GM19025 (cell line): ENCODE results near the gene NDC1.
"Not testable (repeated sequence)": the region's sequence is repeated elsewhere in the genome, so short reads cannot be mapped to it uniquely, and the experiment has no call there.

Experiments used
- ATAC-seq: cut with Tn5 transposase; IDR thresholded peaks from one replicate; pipeline ENCODE4 v1.9.1; 2021; ENCODE audit warnings: mild to moderate bottlenecking, low read depth, moderate library complexity; ENCODE audit not compliant: unreplicated experiment

NDC1 gene, protein sequence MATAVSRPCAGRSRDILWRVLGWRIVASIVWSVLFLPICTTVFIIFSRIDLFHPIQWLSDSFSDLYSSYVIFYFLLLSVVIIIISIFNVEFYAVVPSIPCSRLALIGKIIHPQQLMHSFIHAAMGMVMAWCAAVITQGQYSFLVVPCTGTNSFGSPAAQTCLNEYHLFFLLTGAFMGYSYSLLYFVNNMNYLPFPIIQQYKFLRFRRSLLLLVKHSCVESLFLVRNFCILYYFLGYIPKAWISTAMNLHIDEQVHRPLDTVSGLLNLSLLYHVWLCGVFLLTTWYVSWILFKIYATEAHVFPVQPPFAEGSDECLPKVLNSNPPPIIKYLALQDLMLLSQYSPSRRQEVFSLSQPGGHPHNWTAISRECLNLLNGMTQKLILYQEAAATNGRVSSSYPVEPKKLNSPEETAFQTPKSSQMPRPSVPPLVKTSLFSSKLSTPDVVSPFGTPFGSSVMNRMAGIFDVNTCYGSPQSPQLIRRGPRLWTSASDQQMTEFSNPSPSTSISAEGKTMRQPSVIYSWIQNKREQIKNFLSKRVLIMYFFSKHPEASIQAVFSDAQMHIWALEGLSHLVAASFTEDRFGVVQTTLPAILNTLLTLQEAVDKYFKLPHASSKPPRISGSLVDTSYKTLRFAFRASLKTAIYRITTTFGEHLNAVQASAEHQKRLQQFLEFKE

DNA sequence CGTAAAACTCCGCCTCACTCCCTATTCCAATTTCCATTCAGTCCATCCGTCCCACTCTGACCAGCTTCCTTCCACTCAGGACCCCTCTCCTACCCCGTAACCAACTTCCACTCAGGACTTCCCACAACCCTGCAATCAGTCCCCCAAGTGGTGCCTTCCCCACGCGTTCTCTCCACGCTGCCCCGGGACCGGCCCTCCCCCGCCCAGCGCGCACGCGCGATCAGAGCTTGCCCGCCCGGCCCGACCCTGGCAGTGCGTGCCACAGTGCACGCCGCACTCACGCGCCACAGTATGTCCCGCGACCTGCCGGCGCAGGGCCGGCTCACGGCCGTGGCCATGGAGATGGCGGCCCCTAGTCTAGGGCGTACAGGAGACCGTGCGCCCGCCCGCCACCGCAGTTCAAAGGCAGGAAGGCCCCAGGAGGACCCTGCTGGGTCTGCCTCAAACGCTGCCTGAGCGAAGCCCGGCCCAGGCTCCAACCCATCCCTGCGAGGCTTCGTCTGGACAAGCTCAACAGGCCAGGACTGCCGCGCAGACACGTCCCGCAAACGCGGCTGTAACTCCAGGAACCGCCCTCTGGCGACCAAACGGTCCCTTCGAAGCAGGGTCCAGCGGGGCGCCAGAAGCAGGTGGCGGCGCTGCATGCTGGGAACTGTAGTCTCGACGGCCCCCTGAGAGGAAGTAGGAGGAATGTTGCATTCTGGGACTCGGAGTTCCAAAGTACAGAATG is at the start of gene NDC1:
TSS of gene NDC1 (minus strand) at position 373 of the 730 bp plus-strand sequence. CDS start at position 338, 35 bp downstream.
- ATAC-seq, result peak; percentile 83

DNA sequence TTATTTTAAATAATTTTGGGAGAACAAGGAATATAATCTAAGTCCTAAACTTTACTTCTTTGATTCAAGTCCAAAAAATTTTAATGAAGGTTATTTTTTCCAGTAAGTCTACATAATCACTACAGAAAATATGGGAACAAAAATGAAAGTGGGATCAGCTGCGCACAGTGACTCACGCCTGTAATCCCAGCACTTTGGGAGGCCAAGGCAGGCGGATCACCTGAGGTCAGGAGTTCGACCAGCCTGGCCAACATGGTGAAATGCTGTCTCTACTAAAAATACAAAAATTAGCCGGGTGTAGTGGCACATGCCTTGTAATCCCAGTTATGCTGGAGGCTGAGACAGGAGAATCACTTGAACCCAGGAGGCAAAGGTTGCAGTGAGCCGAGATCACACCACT is 45.5 kb upstream of the NDC1 start:
- ATAC-seq, result not testable (repeated sequence)

DNA sequence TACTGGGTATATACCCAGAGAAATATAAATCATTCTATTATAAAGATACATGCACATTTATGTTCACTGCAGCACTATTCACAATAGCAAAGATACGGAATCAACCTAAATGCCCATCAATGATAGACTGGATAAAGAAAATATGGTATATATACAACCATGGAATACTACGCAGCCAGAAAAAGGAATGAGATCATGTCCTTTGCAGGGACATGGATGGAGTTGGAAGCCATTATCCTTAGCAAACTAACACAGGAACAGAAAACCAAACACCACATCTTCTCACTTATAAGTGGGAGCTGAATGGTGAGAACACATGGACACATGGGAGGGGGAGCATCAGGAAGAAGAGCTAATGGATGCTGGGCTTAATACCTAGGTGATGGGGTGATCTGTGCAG is 43.8 kb upstream of the NDC1 start:
- not testable (repeated sequence) for ATAC-seq

DNA sequence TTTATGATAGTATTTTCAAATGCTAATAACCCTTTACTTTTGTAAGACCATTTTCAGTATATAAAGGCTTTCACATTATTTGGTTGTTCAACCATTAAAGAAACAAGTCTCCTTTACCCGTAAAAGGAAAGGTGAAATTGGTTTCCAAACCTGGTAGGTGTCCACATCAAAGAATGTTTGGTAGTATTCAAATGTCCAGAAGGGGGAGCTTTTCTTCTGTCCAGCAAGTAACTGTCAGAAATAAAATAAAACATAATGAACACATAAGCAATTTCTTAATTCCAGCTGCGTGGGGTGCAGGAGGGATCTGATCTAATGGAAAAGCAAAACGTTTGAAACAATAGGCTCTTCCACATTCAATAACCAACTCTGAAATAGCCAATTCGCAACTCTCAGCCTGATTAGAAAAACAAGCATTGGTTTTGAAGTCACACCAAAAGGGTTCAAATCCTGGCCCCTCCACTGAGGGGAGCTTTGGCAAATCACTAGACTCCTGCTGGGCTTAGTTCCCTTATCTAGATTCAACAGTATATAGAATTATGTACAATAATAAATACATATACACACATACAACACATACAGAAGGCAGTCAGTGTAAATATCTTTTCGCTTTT is 40.5 kb upstream of the NDC1 start:
- no peak for ATAC-seq

DNA sequence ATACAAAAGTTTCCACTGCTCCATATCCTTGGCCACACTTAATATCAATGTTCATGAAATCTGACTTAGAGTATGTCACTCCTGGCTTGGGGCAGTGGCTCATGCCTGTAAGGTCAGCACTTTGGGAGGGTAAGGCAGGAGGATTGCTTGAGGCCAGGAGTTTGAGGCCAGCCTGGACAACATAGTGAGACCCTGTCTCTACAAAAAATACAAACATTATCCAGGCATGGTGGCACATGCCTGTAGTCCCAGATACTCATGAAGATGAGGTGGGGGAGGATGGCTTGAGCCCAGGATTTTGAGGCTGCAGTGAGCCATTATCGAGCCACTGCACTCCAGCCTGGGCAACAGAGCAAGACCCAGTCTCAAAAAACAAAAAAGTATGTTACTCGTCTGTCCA is 37.1 kb upstream of the NDC1 start:
- not testable (repeated sequence) for ATAC-seq

DNA sequence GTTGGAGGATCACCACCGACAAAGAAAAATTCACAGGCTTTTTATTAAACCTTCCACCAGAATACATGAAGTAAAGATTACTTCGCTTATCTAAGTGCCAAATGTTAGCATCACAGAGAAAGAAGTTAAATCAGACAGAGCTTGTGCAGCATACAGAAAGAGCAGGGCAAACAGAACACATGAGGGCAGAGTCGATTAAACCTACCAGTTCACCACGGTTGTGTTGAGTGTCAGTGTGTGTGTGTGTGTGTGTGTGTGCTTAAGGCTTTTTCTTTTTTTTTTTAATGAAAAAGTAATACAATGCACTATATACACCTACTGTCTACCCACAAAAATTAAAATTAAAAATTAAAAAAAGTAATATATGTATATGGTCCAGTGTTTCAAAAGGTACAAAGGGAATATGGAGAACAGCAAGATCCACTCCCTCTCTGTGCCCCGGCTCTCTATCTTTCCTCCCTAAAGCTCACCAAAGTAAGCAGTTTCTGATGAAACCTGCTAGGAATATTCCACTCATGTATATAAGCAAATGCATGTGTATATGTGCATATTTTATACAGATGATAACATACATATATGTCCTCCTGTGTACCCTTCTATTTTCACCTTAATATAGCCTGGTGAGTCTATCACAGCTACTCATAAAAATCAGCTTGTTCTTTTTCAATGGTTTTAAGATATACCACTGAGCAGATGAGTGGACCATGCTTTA is 33.8 kb upstream of the NDC1 start:
- no peak for ATAC-seq

DNA sequence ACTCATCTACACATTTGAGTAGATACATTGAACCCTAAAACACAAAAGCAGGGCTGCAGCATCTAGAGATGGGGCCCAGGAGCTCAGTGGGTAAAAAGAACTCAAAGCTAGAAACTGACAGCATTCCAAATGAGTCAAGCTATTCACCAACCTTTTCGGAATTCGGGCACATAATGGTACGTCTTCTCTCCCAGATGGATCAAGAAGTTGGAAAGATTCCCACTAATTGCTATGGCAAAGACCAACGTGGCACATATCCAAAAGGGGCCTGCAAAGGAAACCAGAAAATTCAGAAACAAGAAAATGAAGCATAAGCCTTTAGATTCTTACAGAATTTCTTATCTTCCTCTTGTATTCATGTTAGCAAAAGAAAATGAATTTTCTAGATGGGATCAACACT is 33.1 kb upstream of the NDC1 start:
- no peak for ATAC-seq

DNA sequence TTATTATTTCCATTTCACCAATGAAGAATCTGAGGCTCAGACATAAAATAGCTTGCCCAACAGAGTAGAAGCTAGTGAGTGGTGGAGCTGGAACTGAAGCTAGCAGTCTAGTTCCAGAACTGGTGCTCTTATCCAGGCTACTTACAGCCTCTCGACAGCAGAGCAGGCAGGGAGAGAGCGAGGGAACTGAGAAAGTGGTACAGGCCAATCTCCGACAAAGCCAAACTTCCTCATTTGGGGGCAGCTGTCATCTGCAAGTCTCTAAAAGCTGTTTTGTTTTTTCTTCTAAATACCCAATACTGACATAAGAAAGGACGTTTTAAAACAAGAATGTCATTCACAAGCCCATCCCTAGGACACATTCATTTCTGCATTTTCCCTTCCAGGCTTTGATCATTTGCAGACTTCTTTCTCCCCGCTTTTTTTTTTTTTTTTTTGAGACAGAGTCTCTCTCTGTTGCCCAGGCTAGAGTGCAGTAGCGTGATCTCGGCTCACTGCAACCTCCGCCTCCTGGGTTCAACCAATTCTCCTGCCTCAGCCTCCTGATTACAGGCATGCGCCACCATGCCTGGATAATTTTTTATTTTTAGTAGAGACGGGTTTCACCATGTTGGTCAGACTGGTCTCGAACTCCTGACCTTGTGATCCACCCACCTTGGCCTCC is 31.5 kb upstream of the NDC1 start:
- ATAC-seq, result no peak

DNA sequence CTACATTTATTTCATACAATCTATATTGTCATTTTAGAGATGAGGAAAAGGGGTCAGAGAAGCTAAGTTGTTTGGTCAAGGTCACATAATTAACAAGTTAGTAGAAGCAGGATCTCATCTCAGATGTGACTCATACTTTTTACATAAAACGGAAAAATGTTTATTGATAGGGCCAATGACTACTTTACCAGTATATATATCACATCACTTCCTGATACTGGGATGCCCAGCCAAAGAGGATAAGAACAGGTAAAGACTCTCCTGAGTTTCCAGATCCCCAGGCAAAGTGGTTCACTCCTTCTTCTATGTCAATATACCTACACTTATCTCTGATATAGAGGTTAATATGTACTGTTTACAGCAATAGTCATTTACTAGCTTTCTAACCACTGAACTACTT is 30.5 kb upstream of the NDC1 start:
- ATAC-seq, result no peak

DNA sequence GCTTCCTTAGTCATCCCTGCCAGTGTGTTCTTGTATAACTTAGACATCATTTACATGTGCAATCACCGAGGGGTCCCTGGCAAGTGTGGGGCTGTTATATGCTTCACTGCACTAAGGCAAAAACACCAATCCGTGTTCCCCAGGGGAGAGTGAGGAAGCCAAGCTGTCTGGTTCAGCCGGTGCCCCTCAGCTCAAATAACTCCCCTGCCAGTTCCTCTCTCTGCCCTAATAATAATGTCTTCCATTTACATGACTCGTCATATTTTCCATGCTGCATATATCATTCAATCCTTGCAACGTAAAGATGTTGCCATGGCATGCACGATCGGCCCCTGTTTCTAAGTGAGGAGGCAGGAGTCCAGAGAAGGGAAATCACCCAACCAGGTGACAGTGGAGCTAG is 24.4 kb upstream of the NDC1 start:
- ATAC-seq, result no peak

DNA sequence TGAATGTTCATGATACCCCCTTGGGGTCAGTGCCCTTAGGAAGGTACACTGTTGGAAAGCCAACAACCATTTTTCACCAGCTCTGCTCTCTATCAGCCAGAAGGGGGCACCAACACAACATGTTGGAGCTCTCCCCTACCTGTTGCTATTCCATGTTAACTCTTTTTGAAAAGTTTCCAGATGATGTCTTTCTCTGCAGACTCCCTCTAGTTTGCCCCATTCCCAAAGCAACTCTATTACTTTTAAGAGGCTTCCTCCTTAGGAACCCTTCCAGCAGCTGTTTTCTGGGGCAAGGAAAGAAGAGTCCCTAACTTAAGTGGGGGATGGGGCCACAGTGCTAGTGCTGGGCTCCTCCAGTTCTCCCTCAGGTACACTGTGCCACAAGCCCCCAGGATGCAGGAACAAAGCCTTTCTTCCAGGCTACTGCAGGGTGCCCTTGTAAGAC is 22.9 kb upstream of the NDC1 start:
- no peak for ATAC-seq

DNA sequence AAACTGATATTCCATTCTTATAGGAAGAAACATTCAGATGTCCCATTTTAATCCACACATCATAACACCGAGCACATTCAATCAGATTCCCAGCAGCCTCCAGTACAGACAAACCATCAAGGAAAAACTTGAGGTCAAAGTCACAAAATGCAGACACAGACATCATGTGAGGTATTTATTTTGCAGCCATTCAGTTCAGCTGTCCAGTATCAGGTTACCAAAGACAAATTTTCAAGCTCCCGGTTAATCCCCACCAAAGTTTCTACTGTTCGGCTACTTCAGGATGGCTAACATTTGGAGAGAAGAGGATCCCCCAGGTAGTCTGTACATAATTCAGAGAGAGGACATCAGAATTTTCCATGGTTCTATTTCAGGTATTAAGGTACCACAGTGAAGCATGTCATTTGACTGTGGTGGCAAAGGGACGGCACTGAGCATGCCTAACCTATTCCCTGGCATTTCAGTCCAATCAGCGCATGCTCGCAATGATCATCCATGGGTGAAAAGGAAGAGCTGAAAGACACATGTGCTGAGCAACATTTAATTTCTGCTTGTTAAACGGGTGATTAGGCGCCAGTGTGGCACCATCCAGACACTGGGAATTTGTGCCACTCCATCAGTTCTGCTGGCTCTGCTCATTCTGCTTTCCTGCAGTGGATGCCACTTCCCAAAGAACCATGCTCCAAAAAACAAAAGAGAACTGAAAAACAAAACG is 13.6 kb upstream of the NDC1 start:
- no peak for ATAC-seq

DNA sequence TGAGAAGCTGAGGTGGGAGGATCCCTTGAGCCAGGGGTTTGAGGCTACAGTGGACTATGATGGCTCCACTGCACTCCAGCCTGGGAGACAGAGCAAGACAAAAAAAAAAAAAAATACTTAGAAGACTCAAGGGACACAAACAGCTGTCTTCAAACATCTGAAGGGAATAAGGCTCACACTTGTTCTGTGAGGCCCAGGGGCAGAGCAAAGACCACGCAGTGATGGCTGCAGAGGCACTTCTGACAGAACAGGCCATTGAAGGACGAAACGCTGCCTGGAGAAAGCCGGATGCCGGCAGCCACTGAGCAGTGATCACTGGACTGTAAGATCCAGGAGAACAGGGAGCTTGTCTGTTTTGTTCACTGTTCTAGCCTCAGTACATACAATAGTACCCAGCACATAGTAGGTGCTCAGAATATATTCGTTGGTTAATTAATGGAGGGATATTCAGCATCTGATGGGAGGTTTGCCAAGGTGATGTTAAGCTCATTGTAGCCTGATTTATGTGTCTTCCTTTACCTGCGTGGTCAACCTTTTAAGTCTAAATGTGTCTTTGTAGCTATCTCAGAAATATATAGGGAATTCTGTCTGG is 12.1 kb upstream of the NDC1 start:
- no peak for ATAC-seq

DNA sequence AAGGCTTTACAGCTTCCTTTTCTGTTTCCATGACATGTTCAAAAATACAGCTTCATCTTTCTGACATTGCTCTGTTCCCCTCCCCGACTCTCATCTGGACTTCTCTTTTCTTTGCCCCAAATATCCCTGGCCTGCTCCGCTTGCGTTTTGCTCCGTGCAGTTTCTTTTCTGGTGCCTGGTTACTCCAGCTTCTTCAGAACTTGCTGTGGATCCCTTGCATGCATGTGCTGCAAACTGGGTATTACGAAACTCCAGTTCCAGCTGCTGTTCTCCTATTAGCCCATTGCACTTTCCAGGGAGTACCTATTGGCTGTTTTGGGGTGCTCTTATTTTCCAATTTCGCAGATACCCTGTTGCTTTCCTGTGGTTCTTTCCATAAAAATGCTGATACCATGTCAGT is 9.9 kb upstream of the NDC1 start:
- ATAC-seq, result no peak

DNA sequence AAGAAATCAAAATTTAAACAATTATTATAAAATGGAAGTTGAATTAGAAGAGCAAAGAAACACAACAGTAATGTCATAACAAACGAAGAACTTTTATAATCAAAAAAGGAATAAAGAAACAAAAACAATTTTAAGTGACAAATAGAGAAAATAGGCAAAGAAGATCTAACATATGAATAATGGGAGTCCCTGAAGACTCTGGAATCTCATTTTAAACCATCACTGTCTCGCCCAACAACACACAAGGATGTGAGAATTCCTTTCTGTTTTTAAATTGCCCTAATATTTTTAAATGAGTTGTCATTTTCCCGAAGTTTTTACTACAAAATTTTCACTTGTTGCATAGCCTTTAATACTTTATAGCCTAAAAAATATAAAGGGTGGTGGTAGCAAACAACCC is 4.3 kb upstream of the NDC1 start:
- no peak for ATAC-seq

DNA sequence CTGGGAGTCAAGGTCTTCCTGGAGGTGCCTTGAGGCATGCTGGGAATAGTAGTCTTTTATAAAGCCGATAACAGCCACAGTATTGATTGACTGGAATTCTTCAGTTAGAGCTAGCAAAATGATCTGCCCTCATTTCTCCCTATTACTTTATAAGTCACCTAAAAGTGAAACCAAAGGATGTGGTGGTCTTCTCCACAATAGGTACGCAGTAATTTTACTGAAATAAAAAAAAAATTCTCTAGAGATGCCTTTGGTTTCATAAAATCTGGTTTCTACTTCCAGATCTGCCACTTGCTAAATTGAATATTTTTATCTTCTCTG is 518 bp upstream of the NDC1 start:
- no peak for ATAC-seq

DNA sequence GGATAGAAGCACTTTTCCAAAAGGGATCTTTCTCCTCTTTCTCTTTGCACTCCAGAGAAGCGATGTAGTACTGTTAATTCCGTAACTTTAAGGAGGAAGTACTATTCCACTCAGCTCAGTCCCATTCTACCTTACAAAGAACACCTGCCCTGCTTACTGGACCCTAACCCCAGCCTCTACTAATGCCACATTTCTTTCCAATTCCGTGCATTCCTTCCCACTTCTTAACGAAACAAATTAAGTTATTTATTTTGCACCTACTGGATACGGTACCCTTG is 511 bp downstream of the NDC1 start:
- ATAC-seq, result no peak

DNA sequence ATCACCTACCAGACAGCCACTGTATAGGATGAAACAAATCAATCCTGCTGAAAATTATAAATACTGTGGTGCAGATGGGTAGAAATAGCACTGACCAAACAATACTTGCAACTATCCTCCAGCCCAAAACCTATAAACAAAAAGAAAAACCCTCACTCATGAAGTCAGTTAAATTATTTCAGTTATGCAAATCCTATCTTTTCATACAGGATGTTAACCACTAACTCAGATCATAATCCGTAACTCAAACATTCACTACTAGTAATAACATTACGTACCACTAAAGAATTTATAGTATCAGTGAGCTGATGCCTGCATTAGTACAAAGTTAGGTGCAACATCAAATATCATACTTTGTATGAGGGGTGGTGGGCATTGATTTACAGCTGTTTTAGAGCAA is 2.6 kb downstream of the NDC1 start:
- ATAC-seq, result no peak

DNA sequence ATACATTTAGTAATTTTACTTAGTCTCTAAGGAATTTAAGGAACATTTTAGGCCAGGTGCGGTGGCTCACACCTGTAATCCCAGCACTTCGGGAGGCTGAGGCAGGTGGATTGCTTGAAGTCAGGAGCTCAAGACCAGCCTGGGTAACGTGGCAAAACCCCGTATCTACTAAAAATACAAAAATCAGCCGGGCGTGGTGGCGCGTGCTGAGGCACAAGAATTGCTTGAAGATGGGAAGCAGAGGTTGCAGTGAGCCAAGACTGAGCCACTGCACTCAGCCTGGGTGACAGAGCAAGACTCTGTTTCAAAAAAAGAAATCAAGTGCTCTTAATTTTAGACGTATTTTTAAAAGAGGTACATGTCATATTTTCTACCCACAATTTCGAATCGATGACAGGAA is 3.3 kb downstream of the NDC1 start:
- no peak for ATAC-seq
